Measurements from ENCODE around the gene GPR42. TPM values are rescaled to one million over a fixed set of nuclear protein-coding genes. Genes with fewer than 3 reads are reported as not detected.

The GPR42 gene
- total and polyA plus RNA-seq, 9 donors, result not detected

DNA sequence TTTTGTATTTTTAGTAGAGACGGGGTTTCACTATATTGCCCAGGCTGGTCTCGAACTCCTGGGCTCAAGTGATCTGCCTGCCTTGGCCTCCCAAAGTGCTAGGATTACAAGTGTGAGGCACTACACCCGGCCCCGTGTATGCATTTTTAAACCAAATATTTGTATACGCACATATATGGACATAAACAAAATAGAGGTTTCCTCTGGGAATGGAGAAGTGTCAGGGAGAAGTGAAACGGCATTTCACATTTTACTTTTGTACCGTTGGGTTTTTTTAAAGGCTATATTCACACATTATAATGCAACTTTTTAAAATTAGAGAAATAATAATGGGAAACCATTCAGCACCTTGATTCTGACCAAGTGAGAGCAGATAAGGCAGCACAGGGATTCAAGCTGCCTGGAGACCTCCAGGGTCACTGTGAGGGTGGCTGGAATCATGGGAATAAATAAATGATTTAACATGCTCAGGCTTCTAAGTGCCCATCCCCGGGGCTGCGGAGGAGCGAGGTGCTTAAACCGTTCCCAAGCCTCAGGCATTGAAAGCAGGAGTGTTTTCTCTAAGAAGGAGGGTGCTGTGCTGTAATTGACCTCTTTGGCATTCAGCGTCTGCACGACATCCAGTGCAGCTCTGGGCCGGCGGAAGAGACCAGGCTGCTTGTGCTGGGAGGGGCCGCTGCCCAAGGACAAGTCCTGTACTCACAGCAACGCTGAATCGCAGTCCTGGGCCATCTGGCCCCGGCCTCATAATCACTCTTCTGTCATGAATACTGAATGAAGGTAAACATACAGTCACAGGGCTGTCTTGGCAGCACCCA is 24.7 kb downstream of the GPR42 start:
- Histone ChIP-seq H3K9me3 (no peaks in the 10 kb centered on the region), H3K4me1 (ENCODE audit: insufficient read depth) (no peaks in the 10 kb centered on the region), H3K4me3 (no peak overlapping the region), H3K36me3 (no peaks in the 10 kb centered on the region), H3K27me3 (no peaks in the 10 kb centered on the region), H3K27ac (no peak overlapping the region)
- peak; percentile 19 to 52 (median 25) for DNase-seq
- 29 to 32% (median 30%) methylated on average over 19 of the region's 19 CpGs for WGBS, 3 donors
- no peak for TF ChIP-seq POLR2A (IDR thresholded peaks at IDR 0.05)
- TF ChIP-seq EP300 (IDR thresholded peaks at IDR 0.05), result no peak
- TF ChIP-seq, protein P1, sequence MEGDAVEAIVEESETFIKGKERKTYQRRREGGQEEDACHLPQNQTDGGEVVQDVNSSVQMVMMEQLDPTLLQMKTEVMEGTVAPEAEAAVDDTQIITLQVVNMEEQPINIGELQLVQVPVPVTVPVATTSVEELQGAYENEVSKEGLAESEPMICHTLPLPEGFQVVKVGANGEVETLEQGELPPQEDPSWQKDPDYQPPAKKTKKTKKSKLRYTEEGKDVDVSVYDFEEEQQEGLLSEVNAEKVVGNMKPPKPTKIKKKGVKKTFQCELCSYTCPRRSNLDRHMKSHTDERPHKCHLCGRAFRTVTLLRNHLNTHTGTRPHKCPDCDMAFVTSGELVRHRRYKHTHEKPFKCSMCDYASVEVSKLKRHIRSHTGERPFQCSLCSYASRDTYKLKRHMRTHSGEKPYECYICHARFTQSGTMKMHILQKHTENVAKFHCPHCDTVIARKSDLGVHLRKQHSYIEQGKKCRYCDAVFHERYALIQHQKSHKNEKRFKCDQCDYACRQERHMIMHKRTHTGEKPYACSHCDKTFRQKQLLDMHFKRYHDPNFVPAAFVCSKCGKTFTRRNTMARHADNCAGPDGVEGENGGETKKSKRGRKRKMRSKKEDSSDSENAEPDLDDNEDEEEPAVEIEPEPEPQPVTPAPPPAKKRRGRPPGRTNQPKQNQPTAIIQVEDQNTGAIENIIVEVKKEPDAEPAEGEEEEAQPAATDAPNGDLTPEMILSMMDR (IDR thresholded peaks at IDR 0.05), result no peak
- intact Hi-C loops (cut with DNase I), result no loop called here

DNA sequence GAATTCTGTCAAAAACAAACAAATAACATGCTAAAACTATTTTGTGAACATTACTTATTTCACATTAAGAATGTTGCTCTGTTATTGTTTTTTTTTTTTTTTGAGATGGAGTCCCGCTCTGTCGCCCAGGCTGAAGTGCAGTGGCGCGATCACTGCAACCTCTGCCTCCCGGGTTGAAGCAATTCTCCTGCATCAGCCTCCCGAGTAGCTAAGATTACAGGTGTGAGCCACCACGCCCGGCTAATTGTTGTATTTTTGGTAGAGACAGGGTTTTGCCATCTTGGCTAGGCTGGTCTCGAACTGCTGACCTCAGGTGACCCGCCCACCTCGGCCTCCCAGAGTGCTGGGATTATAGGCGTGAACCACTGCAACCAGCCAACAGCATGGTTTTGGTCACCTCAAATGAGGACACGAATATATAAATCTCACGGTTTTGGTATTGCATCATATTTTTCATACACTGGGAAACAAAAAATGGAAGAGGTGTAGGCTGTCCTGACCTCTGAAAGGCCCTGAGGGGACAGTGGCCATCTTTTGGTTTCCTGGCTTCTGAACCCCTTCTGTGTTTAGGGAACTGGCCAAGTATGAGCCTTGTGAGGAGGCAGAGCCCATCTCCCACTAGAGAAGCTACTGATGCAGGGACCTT is 25.5 kb downstream of the GPR42 start:
- intact Hi-C loops (cut with DNase I), result no loop called here
- no peaks in the 10 kb centered on the region for H3K4me1 ChIP-seq (ENCODE audit: insufficient read depth)
- H3K27ac ChIP-seq, result no peak overlapping the region
- H3K36me3 ChIP-seq, result no peaks in the 10 kb centered on the region
- H3K4me3 ChIP-seq, result no peak overlapping the region
- no peak for DNase-seq
- no peaks in the 10 kb centered on the region for H3K27me3 ChIP-seq
- H3K9me3 ChIP-seq, result no peaks in the 10 kb centered on the region
- TF ChIP-seq POLR2A (IDR thresholded peaks at IDR 0.05) (no peak), EP300 (IDR thresholded peaks at IDR 0.05) (no peak)
- TF ChIP-seq, protein P1 (IDR thresholded peaks at IDR 0.05), result no peak
- 88 to 92% (median 91%) methylated on average over 14 of the region's 14 CpGs for WGBS, 3 donors

DNA sequence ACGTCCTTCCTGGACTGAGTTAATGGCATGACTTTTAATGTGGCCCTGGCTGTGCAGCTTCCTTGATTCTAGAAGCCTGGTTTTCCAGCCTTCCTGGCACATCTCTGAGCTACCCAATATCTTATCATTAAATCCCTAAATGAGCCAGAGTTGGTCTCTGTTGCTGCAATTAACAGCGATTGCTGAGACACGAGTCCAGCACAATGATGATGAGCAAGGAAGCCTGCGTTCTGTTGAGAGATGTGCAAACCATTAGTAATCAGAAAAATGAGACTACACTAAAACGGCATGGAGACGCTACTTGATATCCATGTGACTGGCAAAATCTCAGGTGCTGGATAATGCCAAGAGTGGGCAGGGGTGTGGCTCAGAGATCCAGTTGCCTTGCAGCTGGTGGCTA is 26.2 kb downstream of the GPR42 start:
- intact Hi-C loops (cut with DNase I), result no loop called here
- Histone ChIP-seq H3K4me1 (ENCODE audit: insufficient read depth) (no peaks in the 10 kb centered on the region), H3K9me3 (no peaks in the 10 kb centered on the region), H3K36me3 (no peaks in the 10 kb centered on the region), H3K27me3 (no peaks in the 10 kb centered on the region), H3K4me3 (no peak overlapping the region), H3K27ac (no peak overlapping the region)
- DNase-seq, result no peak
- 77 to 87% (median 80%) methylated on average over 6 of the region's 6 CpGs for WGBS, 3 donors
- TF ChIP-seq EP300 (IDR thresholded peaks at IDR 0.05), result no peak
- TF ChIP-seq POLR2A (IDR thresholded peaks at IDR 0.05), result no peak
- TF ChIP-seq, protein P1 (IDR thresholded peaks at IDR 0.05), result no peak

DNA sequence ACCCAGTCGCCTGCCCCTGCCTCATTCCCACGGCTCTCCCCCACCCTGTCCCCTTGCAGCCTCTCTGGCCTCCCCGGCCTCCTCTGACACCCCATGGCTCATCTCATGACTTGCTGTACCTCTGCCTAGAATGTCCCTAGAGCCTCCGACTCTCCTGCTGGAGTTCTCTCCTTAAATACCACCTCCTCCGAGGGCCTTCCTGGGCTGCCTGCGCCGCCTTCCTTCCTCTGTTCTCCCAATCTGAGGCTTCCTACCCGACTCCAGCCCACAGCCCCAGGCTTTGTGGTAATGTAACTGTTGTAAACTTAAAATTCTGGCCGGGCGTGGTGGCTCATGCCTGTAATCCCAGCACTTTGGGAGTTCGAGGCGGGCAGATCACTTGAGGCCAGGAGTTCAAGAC is 27.7 kb downstream of the GPR42 start:
- H3K27ac ChIP-seq, result no peak overlapping the region
- no peak overlapping the region for H3K4me3 ChIP-seq
- TF ChIP-seq EP300 (IDR thresholded peaks at IDR 0.05) (no peak), POLR2A (IDR thresholded peaks at IDR 0.05) (no peak)
- TF ChIP-seq, protein P1 (IDR thresholded peaks at IDR 0.05), result no peak
- intact Hi-C loops (cut with DNase I), result no loop called here
- no peaks in the 10 kb centered on the region for H3K36me3 ChIP-seq
- no peaks in the 10 kb centered on the region for H3K4me1 ChIP-seq (ENCODE audit: insufficient read depth)
- no peaks in the 10 kb centered on the region for H3K27me3 ChIP-seq
- H3K9me3 ChIP-seq, result no peaks in the 10 kb centered on the region
- DNase-seq, result no peak
- WGBS, 3 donors, result 90 to 93% (median 91%) methylated on average over 12 of the region's 12 CpGs

Measured in ovary (tissue), 9 donors.